ENCODE data around the gene CLCNKB.

Gene CLCNKB

DNA sequence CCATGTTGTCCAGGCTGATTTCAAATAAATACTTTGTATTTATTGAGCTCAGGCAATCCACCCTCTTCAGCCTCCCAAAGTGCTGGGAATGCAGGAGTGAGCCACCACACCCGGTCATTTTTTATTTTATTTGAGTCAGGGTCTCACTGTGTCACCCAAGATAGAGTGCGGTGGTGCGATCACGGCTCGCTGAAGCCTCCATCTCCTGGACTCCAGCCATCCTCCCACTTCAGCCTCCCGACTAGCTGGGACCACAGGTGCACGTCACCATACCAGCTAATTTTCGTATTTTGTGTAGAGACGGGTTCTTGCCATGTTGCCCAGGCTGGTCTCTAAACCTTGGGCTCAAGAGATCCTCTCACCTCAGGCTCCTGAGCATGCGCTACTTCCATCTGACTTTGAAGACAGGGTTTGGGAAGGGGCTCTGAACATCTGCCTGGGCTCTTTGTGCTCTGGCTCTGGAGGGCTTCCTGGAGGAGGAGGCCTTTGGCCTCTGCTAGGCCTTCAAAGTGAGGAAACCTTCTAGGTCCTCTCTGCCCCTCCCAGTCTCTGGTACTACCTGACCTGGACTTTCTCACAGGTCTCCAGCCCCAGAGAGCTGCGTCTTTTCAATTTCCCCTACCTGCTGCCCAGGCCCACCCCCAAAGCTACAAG, 31.5 kb upstream of the CLCNKB start:
- TF ChIP-seq ZFX (IDR thresholded peaks at IDR 0.05; ENCODE audit: borderline replicate concordance): no peak
- TF ChIP-seq, protein P1, sequence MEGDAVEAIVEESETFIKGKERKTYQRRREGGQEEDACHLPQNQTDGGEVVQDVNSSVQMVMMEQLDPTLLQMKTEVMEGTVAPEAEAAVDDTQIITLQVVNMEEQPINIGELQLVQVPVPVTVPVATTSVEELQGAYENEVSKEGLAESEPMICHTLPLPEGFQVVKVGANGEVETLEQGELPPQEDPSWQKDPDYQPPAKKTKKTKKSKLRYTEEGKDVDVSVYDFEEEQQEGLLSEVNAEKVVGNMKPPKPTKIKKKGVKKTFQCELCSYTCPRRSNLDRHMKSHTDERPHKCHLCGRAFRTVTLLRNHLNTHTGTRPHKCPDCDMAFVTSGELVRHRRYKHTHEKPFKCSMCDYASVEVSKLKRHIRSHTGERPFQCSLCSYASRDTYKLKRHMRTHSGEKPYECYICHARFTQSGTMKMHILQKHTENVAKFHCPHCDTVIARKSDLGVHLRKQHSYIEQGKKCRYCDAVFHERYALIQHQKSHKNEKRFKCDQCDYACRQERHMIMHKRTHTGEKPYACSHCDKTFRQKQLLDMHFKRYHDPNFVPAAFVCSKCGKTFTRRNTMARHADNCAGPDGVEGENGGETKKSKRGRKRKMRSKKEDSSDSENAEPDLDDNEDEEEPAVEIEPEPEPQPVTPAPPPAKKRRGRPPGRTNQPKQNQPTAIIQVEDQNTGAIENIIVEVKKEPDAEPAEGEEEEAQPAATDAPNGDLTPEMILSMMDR (IDR thresholded peaks at IDR 0.05): no peak
- no peak overlapping the region for H3K27ac ChIP-seq

DNA sequence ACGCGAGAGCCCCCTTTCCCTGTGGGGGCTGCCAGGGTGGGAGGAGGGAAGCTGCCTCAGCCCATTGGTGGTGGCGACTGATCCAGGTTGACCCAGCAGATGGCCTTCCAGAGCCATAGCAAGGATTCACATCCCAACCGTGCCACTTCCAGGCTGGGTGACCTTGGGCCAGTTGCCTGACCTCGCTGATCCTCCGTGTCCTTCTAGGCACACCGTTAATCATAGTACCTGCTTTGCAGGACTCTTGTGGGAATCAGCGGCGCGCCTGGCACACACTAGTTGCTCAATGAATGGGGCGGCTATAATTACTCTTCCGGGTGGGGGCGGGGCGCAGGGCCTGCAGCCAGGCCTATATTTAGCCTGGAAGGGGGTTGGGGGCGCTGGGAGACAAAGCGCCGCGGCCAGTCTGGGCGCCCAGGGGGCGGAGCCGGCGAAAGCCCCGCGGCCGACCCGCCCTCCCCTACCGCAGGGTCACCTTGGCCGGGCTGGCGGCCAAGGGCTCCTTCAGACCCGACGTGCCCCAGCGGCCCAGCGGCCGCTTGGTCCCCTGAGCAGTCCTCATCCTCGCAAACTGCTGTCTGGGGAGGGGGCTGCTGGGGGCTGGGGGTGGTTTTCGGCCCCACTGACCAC, 30.9 kb upstream of the CLCNKB start:
- TF ChIP-seq, protein P1 (IDR thresholded peaks at IDR 0.05): peak; percentile 21; the same call in 1 of the 2 replicates
- no peak for TF ChIP-seq ZFX (IDR thresholded peaks at IDR 0.05; ENCODE audit: borderline replicate concordance)
- no peak overlapping the region for H3K27ac ChIP-seq

DNA sequence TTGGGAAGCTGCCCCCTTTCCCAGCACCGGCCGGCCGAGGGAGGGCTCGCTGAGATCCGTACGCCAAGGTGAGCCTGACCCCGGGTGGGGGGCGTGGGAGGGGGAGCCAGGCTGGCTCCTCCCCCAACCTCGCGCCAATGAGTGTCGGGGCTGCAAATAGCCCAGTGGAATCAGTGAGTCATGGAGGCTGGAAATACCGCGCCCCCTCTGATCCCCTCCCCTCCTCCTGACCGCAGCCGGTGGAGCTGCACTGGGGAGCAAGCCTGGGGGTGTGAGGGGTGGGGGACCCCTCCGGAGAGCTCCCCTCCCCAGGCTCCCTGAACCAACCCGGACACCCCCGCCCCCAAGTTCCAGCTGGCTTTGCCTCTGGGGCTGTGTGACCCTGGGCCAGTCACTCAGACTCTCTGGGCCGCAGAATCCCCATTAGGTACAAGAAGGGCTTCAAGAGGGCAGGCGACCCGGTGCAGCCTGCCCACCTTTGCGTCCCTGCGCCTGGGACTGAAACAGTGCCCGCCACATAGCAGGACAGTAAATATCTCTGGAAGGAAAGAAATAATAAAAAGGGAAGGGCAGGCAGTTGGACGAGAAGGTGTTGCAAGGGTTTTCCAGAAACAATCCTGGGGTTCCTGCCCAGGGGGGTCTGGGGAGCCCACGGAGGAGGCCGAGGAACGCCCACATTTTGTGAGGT, 30.2 kb upstream of the CLCNKB start:
- no peak overlapping the region for H3K27ac ChIP-seq
- TF ChIP-seq, protein P1 (IDR thresholded peaks at IDR 0.05): no peak
- no peak for TF ChIP-seq ZFX (IDR thresholded peaks at IDR 0.05; ENCODE audit: borderline replicate concordance)

DNA sequence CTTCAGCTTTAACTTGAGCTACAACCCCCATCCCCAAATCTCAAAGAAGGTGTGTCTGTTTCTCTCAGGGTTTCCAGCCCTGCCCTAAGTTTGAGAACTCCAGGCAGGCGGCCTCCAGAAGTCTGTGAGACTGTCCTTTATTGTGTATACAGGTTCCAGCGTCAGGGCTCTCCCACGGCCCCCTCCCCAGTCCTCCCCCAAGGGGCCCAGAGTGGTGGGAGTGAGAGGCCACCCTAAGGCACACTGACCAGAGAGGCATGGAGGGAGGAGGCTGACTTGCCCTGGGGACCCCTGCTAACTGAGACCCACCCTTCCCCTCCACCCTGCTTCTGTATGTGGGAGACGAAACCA, 29.7 kb upstream of the CLCNKB start:
- no peak overlapping the region for H3K27ac ChIP-seq
- TF ChIP-seq ZFX (IDR thresholded peaks at IDR 0.05; ENCODE audit: borderline replicate concordance): no peak
- TF ChIP-seq, protein P1 (IDR thresholded peaks at IDR 0.05): no peak

DNA sequence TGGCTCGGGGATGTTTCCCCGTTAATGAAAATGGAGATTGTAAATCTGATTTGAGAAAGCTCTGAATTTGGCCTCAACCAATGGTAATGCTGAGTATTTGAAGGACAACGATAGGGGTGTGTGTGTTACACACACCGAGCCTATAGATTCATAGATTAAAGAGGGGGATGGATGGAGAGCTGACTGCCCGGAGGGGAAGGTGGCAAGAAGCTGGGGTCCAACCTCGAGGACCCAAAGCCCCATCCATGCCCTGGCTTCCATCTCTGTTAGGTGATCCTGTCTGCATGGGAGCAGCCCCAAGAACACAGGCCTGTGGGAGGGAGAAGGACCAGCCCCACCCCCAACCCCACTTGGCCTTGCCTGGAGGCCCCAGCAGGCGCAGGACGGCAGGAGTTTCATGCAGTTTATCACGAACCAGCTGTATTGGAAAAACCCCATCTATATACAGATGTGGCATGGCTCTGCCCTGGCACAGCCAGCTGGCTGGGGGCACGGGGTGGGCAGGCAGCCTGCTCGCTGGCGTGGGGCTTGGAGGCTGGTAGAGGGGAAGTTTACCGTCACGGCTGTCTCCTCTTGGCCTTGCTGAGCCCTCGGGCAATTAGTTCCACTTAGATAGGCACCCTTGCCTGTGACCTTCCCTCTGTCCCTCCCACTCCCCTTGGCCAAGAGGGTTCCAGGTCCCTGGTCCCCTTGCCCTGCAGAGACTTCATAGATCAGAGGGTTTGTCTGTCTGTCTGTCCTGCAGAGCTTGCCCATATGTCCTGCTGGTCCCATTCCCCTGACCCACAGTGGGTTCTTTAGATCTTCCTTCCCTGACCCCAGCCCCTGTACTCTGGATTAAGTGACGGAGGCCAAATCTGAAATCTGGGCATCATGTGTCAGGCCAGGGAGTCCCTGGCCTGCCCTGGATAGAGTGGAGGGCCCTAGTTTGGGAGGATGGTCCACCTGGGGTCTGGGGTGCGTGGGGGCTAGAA, 28.8 kb upstream of the CLCNKB start:
- no peak overlapping the region for H3K27ac ChIP-seq
- TF ChIP-seq, protein P1 (IDR thresholded peaks at IDR 0.05): no peak
- no peak for TF ChIP-seq ZFX (IDR thresholded peaks at IDR 0.05; ENCODE audit: borderline replicate concordance)

DNA sequence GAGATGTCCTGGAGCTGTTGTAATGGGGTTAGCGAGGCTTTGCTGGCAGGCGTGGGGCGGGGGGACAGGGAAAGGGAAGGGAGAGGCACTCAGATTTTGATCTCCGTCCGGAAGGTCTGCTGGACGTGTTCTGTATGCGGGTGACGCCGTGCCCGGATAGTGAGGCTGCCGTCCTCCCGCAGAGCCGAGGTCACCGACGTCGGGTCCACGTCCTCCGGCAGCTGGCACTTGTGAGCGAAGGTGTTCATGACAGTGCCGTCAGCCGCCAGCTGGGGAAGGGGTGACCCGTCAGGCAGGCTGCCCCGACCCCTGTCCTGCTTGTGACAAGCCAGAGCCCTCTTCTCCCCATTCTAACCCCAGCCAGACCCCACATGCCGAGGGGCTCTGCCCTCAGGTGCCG, 28.1 kb upstream of the CLCNKB start:
- TF ChIP-seq ZFX (IDR thresholded peaks at IDR 0.05; ENCODE audit: borderline replicate concordance): no peak
- TF ChIP-seq, protein P1 (IDR thresholded peaks at IDR 0.05): no peak
- no peak overlapping the region for H3K27ac ChIP-seq
